Breast epithelium (tissue), 3 donors: Measurements from ENCODE around the gene COG2.

Experiments used
- POLR2AphosphoS5 ChIP-seq, 3 donors: sonication (generic); formaldehyde crosslinking; IDR thresholded peaks; one replicate each; pipeline ENCODE4 v1.6.1; 2017; ENCODE audit warnings: antibody characterized with exemption in 3 of 3
- TF ChIP-seq, protein P1 (sequence below), 3 donors: fragments of 450-650 bp; IDR thresholded peaks; one replicate each; pipeline ENCODE4 v1.5.1; 2016 to 2017; ENCODE audit warnings: antibody characterized with exemption in 3 of 3, mild to moderate bottlenecking in 3 of 3, moderate library complexity in 3 of 3

DNA sequence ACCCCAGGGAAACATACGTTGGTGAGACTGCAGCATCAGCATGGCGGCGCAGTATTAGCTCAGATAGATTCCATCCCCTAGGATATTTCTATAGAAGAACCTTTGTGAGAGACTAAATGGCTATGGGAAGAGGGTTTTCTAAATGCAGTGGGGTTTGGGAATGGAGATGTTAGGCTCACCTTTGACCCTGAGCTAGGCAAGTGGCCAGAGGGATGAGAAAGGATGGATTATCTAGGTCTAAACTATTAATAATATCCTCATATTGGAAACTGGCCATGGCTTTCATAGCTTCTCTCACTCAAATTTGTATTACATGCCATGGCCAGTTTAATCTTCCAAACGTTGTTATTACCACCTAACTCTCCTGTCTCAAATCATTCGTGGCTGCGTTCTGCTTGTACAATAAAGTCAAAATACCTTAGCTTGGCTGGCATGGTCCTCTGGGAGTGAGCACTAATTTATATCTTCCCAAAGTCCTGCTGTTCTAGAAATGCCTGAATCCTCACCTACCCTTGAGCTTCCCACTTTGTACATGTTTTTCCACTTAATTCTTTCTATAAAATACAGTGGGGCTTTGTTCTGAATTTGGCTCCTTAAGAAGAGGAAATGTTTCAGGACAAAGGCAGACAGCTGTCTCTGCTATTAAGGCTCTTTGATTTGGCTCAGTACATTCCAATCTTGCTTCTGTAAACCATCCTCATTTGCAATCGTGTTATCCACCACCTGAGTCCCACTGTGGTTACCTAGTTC, 31.0 kb upstream of the COG2 start:
- no peak for TF ChIP-seq POLR2AphosphoS5 (IDR thresholded peaks at IDR 0.05)
- TF ChIP-seq, protein P1, sequence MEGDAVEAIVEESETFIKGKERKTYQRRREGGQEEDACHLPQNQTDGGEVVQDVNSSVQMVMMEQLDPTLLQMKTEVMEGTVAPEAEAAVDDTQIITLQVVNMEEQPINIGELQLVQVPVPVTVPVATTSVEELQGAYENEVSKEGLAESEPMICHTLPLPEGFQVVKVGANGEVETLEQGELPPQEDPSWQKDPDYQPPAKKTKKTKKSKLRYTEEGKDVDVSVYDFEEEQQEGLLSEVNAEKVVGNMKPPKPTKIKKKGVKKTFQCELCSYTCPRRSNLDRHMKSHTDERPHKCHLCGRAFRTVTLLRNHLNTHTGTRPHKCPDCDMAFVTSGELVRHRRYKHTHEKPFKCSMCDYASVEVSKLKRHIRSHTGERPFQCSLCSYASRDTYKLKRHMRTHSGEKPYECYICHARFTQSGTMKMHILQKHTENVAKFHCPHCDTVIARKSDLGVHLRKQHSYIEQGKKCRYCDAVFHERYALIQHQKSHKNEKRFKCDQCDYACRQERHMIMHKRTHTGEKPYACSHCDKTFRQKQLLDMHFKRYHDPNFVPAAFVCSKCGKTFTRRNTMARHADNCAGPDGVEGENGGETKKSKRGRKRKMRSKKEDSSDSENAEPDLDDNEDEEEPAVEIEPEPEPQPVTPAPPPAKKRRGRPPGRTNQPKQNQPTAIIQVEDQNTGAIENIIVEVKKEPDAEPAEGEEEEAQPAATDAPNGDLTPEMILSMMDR (IDR thresholded peaks at IDR 0.05), result no peak
